ENCODE data around the gene MCTP2.

Gene MCTP2

DNA sequence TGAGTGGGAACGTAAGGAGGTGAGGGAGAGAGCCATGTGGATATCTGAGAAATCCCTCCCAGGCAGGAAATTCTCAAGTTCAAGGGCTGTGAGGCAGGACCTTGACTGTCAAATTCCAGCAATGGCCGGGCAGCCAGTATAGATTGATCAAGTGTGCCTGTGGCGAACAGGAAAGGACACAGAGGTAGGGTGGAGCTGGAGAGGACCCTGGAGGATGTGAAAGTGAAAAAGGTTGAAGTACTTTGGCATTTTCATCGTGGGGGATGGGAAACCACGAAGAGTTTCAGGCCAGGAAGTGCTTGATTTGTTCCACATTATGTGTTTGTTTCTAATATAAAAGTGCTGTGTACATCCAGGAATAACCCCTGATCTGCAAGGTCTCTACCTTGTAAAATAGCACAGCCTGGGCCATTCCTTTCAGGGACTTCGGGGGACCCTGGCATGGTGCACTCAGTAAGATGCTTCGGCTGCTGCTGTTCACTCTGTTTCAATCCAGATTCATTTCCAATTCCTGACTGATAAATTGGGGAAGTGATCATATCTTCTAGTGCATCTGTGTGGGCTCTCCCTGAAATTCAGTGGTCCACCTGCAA, 156.6 kb downstream of the MCTP2 start:
- peaks cover 30% of the 10 kb centered on the region for H3K4me1 ChIP-seq (ENCODE audit: control insufficient read depth, low read length)
- peak overlapping the region; percentile 35 for H3K4me2 ChIP-seq (ENCODE audit: low read length)
- no peaks in the 10 kb centered on the region for H3K79me2 ChIP-seq (ENCODE audit: control insufficient read depth, low read length)
- no peaks in the 10 kb centered on the region for H3F3A ChIP-seq (ENCODE audit: control insufficient read depth, insufficient read depth)
- no peaks in the 10 kb centered on the region for H4K20me1 ChIP-seq (ENCODE audit: control insufficient read depth, insufficient read depth, low read depth, low read length)
- peaks cover 42% of the 10 kb centered on the region for H3K36me3 ChIP-seq (ENCODE audit: control insufficient read depth, low read length)
- no peaks in the 10 kb centered on the region for H3K9me2 ChIP-seq (replicated peaks; ENCODE audit: control insufficient read depth, low read length)
- no peaks in the 10 kb centered on the region for H3K27me3 ChIP-seq (ENCODE audit: control insufficient read depth, low read length)
- H3K4me3 ChIP-seq (ENCODE audit: low read length), result no peak overlapping the region; the same call in 1 of the 2 replicates
- no peak overlapping the region for H3K27ac ChIP-seq (ENCODE audit: low read depth, low read length)
- H3K9me3 ChIP-seq (ENCODE audit: control insufficient read depth, insufficient read depth, low read length), result no peaks in the 10 kb centered on the region
- no peak for TF ChIP-seq EZH2phosphoT487 (IDR thresholded peaks at IDR 0.05; ENCODE audit: borderline replicate concordance, low read length)
- TF ChIP-seq, protein P1, sequence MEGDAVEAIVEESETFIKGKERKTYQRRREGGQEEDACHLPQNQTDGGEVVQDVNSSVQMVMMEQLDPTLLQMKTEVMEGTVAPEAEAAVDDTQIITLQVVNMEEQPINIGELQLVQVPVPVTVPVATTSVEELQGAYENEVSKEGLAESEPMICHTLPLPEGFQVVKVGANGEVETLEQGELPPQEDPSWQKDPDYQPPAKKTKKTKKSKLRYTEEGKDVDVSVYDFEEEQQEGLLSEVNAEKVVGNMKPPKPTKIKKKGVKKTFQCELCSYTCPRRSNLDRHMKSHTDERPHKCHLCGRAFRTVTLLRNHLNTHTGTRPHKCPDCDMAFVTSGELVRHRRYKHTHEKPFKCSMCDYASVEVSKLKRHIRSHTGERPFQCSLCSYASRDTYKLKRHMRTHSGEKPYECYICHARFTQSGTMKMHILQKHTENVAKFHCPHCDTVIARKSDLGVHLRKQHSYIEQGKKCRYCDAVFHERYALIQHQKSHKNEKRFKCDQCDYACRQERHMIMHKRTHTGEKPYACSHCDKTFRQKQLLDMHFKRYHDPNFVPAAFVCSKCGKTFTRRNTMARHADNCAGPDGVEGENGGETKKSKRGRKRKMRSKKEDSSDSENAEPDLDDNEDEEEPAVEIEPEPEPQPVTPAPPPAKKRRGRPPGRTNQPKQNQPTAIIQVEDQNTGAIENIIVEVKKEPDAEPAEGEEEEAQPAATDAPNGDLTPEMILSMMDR (IDR thresholded peaks at IDR 0.05; ENCODE audit: low read depth, low read length, poor library complexity, severe bottlenecking), result no peak

DNA sequence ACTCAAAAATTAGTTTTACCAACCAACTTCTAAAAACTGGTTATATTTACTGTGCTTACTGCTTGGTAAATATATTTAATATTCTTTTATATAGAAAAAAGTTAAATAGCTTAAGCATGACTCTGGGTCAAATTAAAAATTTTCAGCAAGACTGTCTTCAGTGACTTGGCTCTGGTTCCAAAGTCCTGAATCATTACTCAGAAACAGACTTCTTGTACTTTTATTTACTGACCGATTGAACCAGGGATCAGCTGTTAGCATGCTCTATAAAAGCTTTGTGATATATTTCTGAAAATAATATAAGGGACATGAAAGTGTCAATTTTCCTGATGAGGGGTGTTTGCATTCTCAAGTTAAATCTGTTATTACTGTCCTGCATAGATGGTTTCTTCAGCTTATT, 164.3 kb downstream of the MCTP2 start:
- no peaks in the 10 kb centered on the region for H3K27me3 ChIP-seq (ENCODE audit: control insufficient read depth, low read length)
- H3K9me3 ChIP-seq (ENCODE audit: control insufficient read depth, insufficient read depth, low read length), result no peaks in the 10 kb centered on the region
- H3K9me2 ChIP-seq (replicated peaks; ENCODE audit: control insufficient read depth, low read length), result no peaks in the 10 kb centered on the region
- no peak overlapping the region for H3K4me3 ChIP-seq (ENCODE audit: low read length)
- no peaks in the 10 kb centered on the region for H3F3A ChIP-seq (ENCODE audit: control insufficient read depth, insufficient read depth)
- no peaks in the 10 kb centered on the region for H3K79me2 ChIP-seq (ENCODE audit: control insufficient read depth, low read length)
- H4K20me1 ChIP-seq (ENCODE audit: control insufficient read depth, insufficient read depth, low read depth, low read length), result no peaks in the 10 kb centered on the region
- H3K4me1 ChIP-seq (ENCODE audit: control insufficient read depth, low read length), result no peaks in the 10 kb centered on the region
- H3K36me3 ChIP-seq (ENCODE audit: control insufficient read depth, low read length), result peaks cover 5% of the 10 kb centered on the region; the same call in 1 of the 2 replicates
- no peak for TF ChIP-seq EZH2phosphoT487 (IDR thresholded peaks at IDR 0.05; ENCODE audit: borderline replicate concordance, low read length)
- TF ChIP-seq, protein P1 (IDR thresholded peaks at IDR 0.05; ENCODE audit: low read depth, low read length, poor library complexity, severe bottlenecking), result no peak
- no peak overlapping the region for H3K27ac ChIP-seq (ENCODE audit: low read depth, low read length)
- H3K4me2 ChIP-seq (ENCODE audit: low read length), result no peak overlapping the region

DNA sequence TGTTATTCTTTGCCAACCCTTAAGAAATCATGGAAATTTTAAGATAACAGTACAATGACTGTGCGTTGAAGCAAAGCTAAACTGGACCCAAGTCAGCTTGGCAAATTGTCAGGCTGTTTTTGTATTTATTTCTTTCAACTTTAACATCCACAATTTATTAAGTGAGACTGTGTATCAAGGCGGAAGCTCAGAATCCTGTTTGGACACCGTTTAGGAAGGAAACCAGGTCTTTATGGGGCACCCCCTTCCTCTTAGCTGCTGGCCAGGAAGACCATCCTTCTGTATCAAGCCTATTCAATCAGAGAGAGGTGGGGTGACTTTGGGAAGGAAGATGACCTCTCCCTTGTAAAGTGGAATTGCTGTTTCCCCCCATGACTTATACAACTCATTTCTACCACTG, 166.0 kb downstream of the MCTP2 start:
- H3K9me3 ChIP-seq (ENCODE audit: control insufficient read depth, insufficient read depth, low read length), result no peaks in the 10 kb centered on the region
- H3K9me2 ChIP-seq (replicated peaks; ENCODE audit: control insufficient read depth, low read length), result no peaks in the 10 kb centered on the region
- no peaks in the 10 kb centered on the region for H3K27me3 ChIP-seq (ENCODE audit: control insufficient read depth, low read length)
- no peak overlapping the region for H3K27ac ChIP-seq (ENCODE audit: low read depth, low read length)
- no peak overlapping the region for H3K4me2 ChIP-seq (ENCODE audit: low read length)
- TF ChIP-seq, protein P1 (IDR thresholded peaks at IDR 0.05; ENCODE audit: low read depth, low read length, poor library complexity, severe bottlenecking), result no peak
- no peak for TF ChIP-seq EZH2phosphoT487 (IDR thresholded peaks at IDR 0.05; ENCODE audit: borderline replicate concordance, low read length)
- H3K36me3 ChIP-seq (ENCODE audit: control insufficient read depth, low read length), result peaks cover 14% of the 10 kb centered on the region
- no peaks in the 10 kb centered on the region for H3K79me2 ChIP-seq (ENCODE audit: control insufficient read depth, low read length)
- H3K4me3 ChIP-seq (ENCODE audit: low read length), result no peak overlapping the region
- H3K4me1 ChIP-seq (ENCODE audit: control insufficient read depth, low read length), result no peaks in the 10 kb centered on the region
- H4K20me1 ChIP-seq (ENCODE audit: control insufficient read depth, insufficient read depth, low read depth, low read length), result no peaks in the 10 kb centered on the region
- H3F3A ChIP-seq (ENCODE audit: control insufficient read depth, insufficient read depth), result no peaks in the 10 kb centered on the region

Data from DOHH2 (cell line).